Measurements from ENCODE around the gene PLK2. TPM values are rescaled to one million over a fixed set of nuclear protein-coding genes. Genes with fewer than 3 reads are reported as not detected.

The PLK2 gene
- polyA plus RNA-seq, 3 donors = 3.4 to 17.0 (median 4.5) TPM

DNA sequence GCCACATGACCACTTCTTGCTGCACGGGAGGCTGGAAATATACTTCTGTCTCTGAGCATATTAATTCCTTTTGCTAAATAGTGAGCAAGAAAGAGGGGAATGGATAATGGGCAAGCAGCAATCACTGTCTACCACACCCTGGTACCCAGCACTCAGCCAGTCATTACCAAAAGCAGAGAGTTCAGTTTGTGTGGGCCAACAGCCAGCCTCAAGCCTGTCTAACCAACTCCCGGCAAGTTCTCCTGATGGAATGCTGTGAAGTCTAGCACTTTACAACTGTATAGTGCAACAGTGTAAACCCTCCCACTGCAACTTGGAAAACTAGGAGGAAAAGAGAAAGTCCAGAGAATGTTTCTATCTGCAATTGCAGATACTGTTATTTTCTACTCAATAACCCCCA is 47.8 kb downstream of the PLK2 start:
- intact Hi-C loops (cut with micrococcal nuclease) = no loop called here
- Histone ChIP-seq H3K36me3 (replicated peaks in 1 of 2; ENCODE audit: control insufficient read depth in 1 of 2, insufficient read depth in 2 of 2, low read length in 2 of 2) (no peaks in the 10 kb centered on the region), H3K79me2 (ENCODE audit: insufficient read depth, low read length) (no peaks in the 10 kb centered on the region), H3K27me3 (ENCODE audit: control insufficient read depth in 2 of 2, insufficient read depth in 2 of 2, low read length in 2 of 2) (no peaks in the 10 kb centered on the region), H3K4me3 (replicated peaks in 1 of 3; ENCODE audit: low read depth in 2 of 3, low read length in 3 of 3) (no peak overlapping the region), H3K9me3 (replicated peaks in 1 of 2; ENCODE audit: control insufficient read depth in 1 of 2, insufficient read depth in 1 of 2, low read length in 2 of 2) (no peaks in the 10 kb centered on the region), H3K4me2 (replicated peaks; ENCODE audit: extremely low read depth, low read length, poor library complexity, severe bottlenecking) (no peak overlapping the region), H2AFZ (ENCODE audit: insufficient read depth, low read depth, low read length, poor library complexity, severe bottlenecking) (no peak overlapping the region), H3K9ac (ENCODE audit: insufficient read depth, low read length, poor library complexity, severe bottlenecking) (no peak overlapping the region), H3K4me1 (ENCODE audit: control insufficient read depth in 1 of 2, insufficient read depth in 2 of 2, low read length in 2 of 2) (peaks cover 4% of the 10 kb centered on the region in 2 donors), H4K20me1 (ENCODE audit: insufficient read depth, low read length) (no peaks in the 10 kb centered on the region), H3K27ac (ENCODE audit: low read depth in 1 of 2, low read length in 2 of 2) (no peak overlapping the region)
- DNase-seq = no peak
- WGBS (ENCODE audit: insufficient coverage) = no CpG with 5 or more reads among the region's 2 CpGs
- Mint-ChIP-seq H3K36me3 (no peaks in the 10 kb centered on the region), H3K4me3 (no peak overlapping the region), H3K27ac (no peak overlapping the region), H3K9me3 (no peaks in the 10 kb centered on the region), H3K4me1 (peaks cover 10% of the 10 kb centered on the region), H3K27me3 (ENCODE audit: low read depth in 3 of 3) (peaks cover 0 to 2% (median 1%) of the 10 kb centered on the region in 3 donors)
- no peak for TF ChIP-seq CTCF (IDR thresholded peaks at IDR 0.05)

DNA sequence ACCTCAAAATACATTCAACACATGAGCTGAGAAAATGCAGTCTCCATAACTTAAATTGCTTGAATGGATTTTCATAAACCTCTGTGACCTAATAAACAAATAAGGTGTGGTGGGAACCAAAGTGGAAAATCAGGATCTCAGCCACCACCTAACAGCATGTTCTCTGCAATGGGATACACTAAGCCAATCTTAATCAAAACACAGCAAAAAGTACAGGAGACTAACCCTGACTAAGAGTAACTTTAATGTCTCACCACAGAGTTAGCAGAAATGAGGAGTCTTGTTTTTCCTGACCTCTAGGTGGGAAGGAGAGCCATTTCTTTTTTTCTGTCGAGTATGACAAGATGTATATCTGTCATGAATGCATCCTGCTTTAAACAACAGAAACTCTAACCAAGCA is 48.5 kb downstream of the PLK2 start:
- H3K27ac ChIP-seq (ENCODE audit: low read depth in 1 of 2, low read length in 2 of 2) = no peak overlapping the region
- H2AFZ ChIP-seq (ENCODE audit: insufficient read depth, low read depth, low read length, poor library complexity, severe bottlenecking) = no peak overlapping the region
- Mint-ChIP-seq H3K4me1 (peaks cover 10% of the 10 kb centered on the region), H3K27me3 (ENCODE audit: low read depth in 3 of 3) (peaks cover 0 to 1% (median 1%) of the 10 kb centered on the region in 3 donors), H3K4me3 (no peak overlapping the region), H3K36me3 (no peaks in the 10 kb centered on the region), H3K9me3 (no peaks in the 10 kb centered on the region), H3K27ac (no peak overlapping the region)
- no peak overlapping the region for H3K9ac ChIP-seq (ENCODE audit: insufficient read depth, low read length, poor library complexity, severe bottlenecking)
- no peaks in the 10 kb centered on the region for H3K27me3 ChIP-seq (ENCODE audit: control insufficient read depth in 2 of 2, insufficient read depth in 2 of 2, low read length in 2 of 2)
- intact Hi-C loops (cut with micrococcal nuclease) = no loop called here
- DNase-seq = no peak
- no peaks in the 10 kb centered on the region for H3K36me3 ChIP-seq (replicated peaks in 1 of 2; ENCODE audit: control insufficient read depth in 1 of 2, insufficient read depth in 2 of 2, low read length in 2 of 2)
- H3K4me3 ChIP-seq (replicated peaks in 1 of 3; ENCODE audit: low read depth in 2 of 3, low read length in 3 of 3) = no peak overlapping the region
- H3K79me2 ChIP-seq (ENCODE audit: insufficient read depth, low read length) = no peaks in the 10 kb centered on the region
- no peak for TF ChIP-seq CTCF (IDR thresholded peaks at IDR 0.05)
- H3K4me2 ChIP-seq (replicated peaks; ENCODE audit: extremely low read depth, low read length, poor library complexity, severe bottlenecking) = no peak overlapping the region
- no CpG with 5 or more reads among the region's 1 CpG for WGBS (ENCODE audit: insufficient coverage)
- H3K4me1 ChIP-seq (ENCODE audit: control insufficient read depth in 1 of 2, insufficient read depth in 2 of 2, low read length in 2 of 2) = peaks cover 4% of the 10 kb centered on the region in 2 donors
- no peaks in the 10 kb centered on the region for H4K20me1 ChIP-seq (ENCODE audit: insufficient read depth, low read length)
- H3K9me3 ChIP-seq (replicated peaks in 1 of 2; ENCODE audit: control insufficient read depth in 1 of 2, insufficient read depth in 1 of 2, low read length in 2 of 2) = no peaks in the 10 kb centered on the region

All from CD14-positive monocyte (primary cell).